Measurements from ENCODE around the gene ENTPD7. TPM values are rescaled to one million over a fixed set of nuclear protein-coding genes. Genes with fewer than 3 reads are reported as not detected.

ENTPD7 gene
- total and polyA plus RNA-seq, 7 donors: 0.35 to 3.3 (median 1.2) TPM

DNA sequence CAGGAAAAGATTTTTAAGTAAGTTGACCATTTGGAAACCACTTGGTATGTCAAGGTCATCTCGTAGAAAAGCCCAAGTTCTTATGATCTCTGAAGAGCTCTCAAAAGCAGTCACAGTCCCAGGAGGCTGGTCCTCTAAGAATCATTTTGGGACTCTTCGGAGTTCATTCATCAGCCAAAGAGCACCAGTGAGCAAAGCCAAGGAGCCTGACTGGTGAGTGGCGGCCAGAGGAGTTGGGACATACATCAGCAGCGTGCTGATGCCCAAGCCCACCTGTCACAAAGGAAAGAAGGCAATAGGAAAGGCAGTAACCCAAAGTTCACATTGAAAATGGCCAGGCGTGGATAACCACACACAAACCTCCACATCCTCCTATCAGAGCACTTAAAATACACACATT lies 55.1 kb downstream of the ENTPD7 start:
- no peak for ATAC-seq
- no peaks in the 10 kb centered on the region for H3K27me3 ChIP-seq (ENCODE audit: insufficient read depth in 3 of 3, low read length in 2 of 3)
- no peak overlapping the region for H3K27ac ChIP-seq
- H3K36me3 ChIP-seq (ENCODE audit: insufficient read depth in 1 of 2, low read depth in 1 of 2): peaks cover 8 to 93% of the 10 kb centered on the region in 2 donors
- no peak overlapping the region for H3K4me3 ChIP-seq
- no peaks in the 10 kb centered on the region for H3K9me3 ChIP-seq
- WGBS, 3 donors: 90 to 93% (median 93%) methylated on average over 5 of the region's 5 CpGs
- DNase-seq: no peak
- intact Hi-C loops (cut with DNase I): no loop called here
- H3K4me1 ChIP-seq: peaks cover 5% of the 10 kb centered on the region
- TF ChIP-seq, protein P1, sequence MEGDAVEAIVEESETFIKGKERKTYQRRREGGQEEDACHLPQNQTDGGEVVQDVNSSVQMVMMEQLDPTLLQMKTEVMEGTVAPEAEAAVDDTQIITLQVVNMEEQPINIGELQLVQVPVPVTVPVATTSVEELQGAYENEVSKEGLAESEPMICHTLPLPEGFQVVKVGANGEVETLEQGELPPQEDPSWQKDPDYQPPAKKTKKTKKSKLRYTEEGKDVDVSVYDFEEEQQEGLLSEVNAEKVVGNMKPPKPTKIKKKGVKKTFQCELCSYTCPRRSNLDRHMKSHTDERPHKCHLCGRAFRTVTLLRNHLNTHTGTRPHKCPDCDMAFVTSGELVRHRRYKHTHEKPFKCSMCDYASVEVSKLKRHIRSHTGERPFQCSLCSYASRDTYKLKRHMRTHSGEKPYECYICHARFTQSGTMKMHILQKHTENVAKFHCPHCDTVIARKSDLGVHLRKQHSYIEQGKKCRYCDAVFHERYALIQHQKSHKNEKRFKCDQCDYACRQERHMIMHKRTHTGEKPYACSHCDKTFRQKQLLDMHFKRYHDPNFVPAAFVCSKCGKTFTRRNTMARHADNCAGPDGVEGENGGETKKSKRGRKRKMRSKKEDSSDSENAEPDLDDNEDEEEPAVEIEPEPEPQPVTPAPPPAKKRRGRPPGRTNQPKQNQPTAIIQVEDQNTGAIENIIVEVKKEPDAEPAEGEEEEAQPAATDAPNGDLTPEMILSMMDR (IDR thresholded peaks at IDR 0.05): no peak

DNA sequence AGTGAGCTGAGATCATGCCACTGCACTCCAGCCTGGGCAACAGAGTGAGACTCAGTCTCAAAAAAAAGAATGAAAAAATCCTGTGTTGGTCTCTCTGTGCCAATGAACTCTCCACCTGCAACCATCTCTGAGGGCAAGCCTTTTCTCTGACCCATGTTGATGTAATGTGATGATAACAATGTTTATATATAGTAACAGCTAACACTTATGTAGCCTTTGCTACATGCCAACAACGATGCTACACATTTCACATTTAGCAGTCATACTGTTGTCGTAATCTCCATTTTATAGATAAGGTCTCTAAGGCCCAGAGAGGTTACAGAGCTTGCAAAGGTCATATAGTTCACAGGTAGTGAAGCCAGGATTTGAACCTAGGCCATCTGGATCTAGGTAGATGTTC lies 61.1 kb downstream of the ENTPD7 start:
- H3K4me3 ChIP-seq: no peak overlapping the region
- TF ChIP-seq, protein P1 (IDR thresholded peaks at IDR 0.05): no peak
- peak overlapping the region; percentile 34 for H3K27ac ChIP-seq
- intact Hi-C loops (cut with DNase I): no loop called here
- ATAC-seq: peak in 3 of 4 donors; percentile 61 to 88 (median 65)
- H3K27me3 ChIP-seq (ENCODE audit: insufficient read depth in 3 of 3, low read length in 2 of 3): no peaks in the 10 kb centered on the region
- H3K36me3 ChIP-seq (ENCODE audit: insufficient read depth in 1 of 2, low read depth in 1 of 2): peaks cover 14 to 100% of the 10 kb centered on the region in 2 donors
- no peaks in the 10 kb centered on the region for H3K9me3 ChIP-seq
- H3K4me1 ChIP-seq: no peaks in the 10 kb centered on the region
- DNase-seq: no peak
- 40 to 67% (median 49%) methylated on average over 2 of the region's 2 CpGs for WGBS, 3 donors

DNA sequence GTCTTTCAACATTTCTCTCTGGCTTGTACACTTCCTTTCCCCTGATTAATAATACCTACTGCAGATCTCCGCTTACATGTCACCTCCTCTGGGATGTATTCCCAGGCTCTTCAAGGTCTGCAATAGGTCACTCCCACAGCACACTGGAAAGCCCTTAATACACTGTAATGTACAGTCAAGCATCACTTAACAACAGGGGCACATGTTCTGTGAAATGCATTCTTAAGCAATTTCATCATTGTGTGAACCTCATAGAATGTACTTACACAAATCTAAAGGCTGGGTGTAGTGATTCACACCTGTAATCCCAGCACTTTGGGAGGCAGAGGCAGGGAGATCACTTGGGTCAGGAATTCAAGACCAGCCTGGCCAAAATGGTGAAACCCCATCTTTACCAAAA lies 70.7 kb downstream of the ENTPD7 start:
- Histone ChIP-seq H3K4me3 (no peak overlapping the region), H3K27me3 (ENCODE audit: insufficient read depth in 3 of 3, low read length in 2 of 3) (no peaks in the 10 kb centered on the region), H3K4me1 (peaks cover 34% of the 10 kb centered on the region), H3K36me3 (ENCODE audit: insufficient read depth in 1 of 2, low read depth in 1 of 2) (peaks cover 2 to 46% of the 10 kb centered on the region in 2 donors), H3K9me3 (no peaks in the 10 kb centered on the region), H3K27ac (no peak overlapping the region)
- DNase-seq: no peak
- ATAC-seq: no peak
- intact Hi-C loops (cut with DNase I): no loop called here
- WGBS, 3 donors: 53 to 71% (median 63%) methylated on average over 1 of the region's 1 CpG
- TF ChIP-seq, protein P1 (IDR thresholded peaks at IDR 0.05): no peak

DNA sequence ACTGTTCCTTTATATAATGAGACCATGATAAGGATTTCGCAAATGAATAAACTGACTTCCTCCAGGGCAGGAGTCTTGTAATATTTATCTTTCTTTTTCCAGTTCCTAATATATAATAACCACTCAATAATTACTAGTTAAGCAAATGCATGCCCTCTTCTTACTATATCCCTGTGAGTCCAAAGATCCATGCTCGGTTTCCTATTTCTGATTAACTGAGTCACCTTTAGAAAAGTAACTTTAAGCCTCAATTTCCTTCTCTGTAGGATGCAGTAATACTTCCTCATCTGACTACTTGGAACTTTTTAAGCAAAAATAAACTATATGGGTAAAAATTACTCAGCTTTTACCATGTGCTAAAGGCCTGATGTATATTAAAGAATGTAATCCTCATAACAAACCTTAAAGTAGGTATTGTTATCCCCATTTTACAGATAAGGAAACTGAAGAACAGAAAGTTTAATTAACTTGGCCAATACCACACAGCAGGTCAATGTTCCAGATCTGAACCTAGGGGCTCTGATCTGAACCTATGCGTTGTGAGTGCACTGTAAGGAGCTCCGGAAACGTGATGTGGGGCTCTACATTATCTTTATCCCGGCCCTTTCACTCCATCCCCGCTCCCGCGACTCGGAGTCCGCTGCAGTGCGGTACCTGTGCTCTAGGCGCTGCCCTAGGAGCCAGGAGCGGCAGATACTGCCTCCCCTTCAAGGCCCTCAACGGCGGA lies 72.2 kb downstream of the ENTPD7 start:
- peaks cover 2 to 40% of the 10 kb centered on the region in 2 donors for H3K36me3 ChIP-seq (ENCODE audit: insufficient read depth in 1 of 2, low read depth in 1 of 2)
- TF ChIP-seq, protein P1 (IDR thresholded peaks at IDR 0.05): no peak
- H3K4me3 ChIP-seq: peak overlapping the region; percentile 95
- H3K9me3 ChIP-seq: no peaks in the 10 kb centered on the region
- DNase-seq: no peak
- intact Hi-C loops (cut with DNase I): loop anchor here in 1 of 2 donors (1.0 to 2.0 kb wide), 2 partner anchors 39 to 110 kb away; no protein-coding TSS in a partner anchor
- no peak for ATAC-seq
- H3K4me1 ChIP-seq: peaks cover 44% of the 10 kb centered on the region
- 6 to 8% (median 7%) methylated on average over 16 of the region's 16 CpGs for WGBS, 3 donors
- H3K27ac ChIP-seq: peak overlapping the region; percentile 98
- no peaks in the 10 kb centered on the region for H3K27me3 ChIP-seq (ENCODE audit: insufficient read depth in 3 of 3, low read length in 2 of 3)

All from psoas muscle (tissue), 8 donors.